GM21381 (cell line): ENCODE measurements around the gene CD160.
"Not testable (repeated sequence)": the region's sequence is repeated elsewhere in the genome, so short reads cannot be mapped to it uniquely, and the experiment has no call there.

Source experiments
- ATAC-seq: cut with Tn5 transposase; IDR thresholded peaks from one replicate; pipeline ENCODE4 v1.9.1; 2021; ENCODE audit warnings: mild to moderate bottlenecking, moderate library complexity; ENCODE audit not compliant: unreplicated experiment

The CD160 gene

GRCh38 chr1:145758116-145758515 is 38.8 kb downstream of the CD160 start:
- ATAC-seq: no peak

GRCh38 chr1:145758575-145758974 is 39.3 kb downstream of the CD160 start:
- no peak for ATAC-seq

GRCh38 chr1:145759721-145760120 is 40.4 kb downstream of the CD160 start:
- no peak for ATAC-seq

- not testable (repeated sequence) for ATAC-seq
Measured at GRCh38 chr1:145760395-145760949, 41.2 kb downstream of the CD160 start.

GRCh38 chr1:145761498-145761897 is 42.2 kb downstream of the CD160 start:
- not testable (repeated sequence) for ATAC-seq

- not testable (repeated sequence) for ATAC-seq
Measured at GRCh38 chr1:145762001-145762400, 42.7 kb downstream of the CD160 start.

GRCh38 chr1:145764231-145764940 is 45.1 kb downstream of the CD160 start:
- ATAC-seq: not testable (repeated sequence)

GRCh38 chr1:145765127-145765526 is 45.8 kb downstream of the CD160 start:
- ATAC-seq: not testable (repeated sequence)

- not testable (repeated sequence) for ATAC-seq
Measured at GRCh38 chr1:145765585-145766360, 46.5 kb downstream of the CD160 start.

GRCh38 chr1:145766926-145767325 is 47.6 kb downstream of the CD160 start:
- not testable (repeated sequence) for ATAC-seq

- ATAC-seq: not testable (repeated sequence)
Measured at GRCh38 chr1:145768004-145768403, 48.7 kb downstream of the CD160 start.

- ATAC-seq: no peak
Measured at GRCh38 chr1:145771056-145771455, 51.8 kb downstream of the CD160 start.

- no peak for ATAC-seq
Measured at GRCh38 chr1:145773423-145773822, 54.1 kb downstream of the CD160 start.

GRCh38 chr1:145777357-145778145 is 58.3 kb downstream of the CD160 start:
- ATAC-seq: no peak

- no peak for ATAC-seq
Measured at GRCh38 chr1:145778146-145778540, 58.8 kb downstream of the CD160 start.

GRCh38 chr1:145782272-145783099 is 63.2 kb downstream of the CD160 start:
- ATAC-seq: no peak

- ATAC-seq: no peak
Measured at GRCh38 chr1:145784409-145784808, 65.1 kb downstream of the CD160 start.

GRCh38 chr1:145785547-145785946 is 66.2 kb downstream of the CD160 start:
- ATAC-seq: no peak

- no peak for ATAC-seq
Measured at GRCh38 chr1:145786271-145786670, 67.0 kb downstream of the CD160 start.

GRCh38 chr1:145788580-145788979 is 69.3 kb downstream of the CD160 start:
- no peak for ATAC-seq
